HepG2 (cell line): ENCODE data around the gene ADAR.
A peak's percentile ranks its signal among the peaks of the same experiment; 100 is the strongest.

Experiments used
- CEBPZ ChIP-seq: IDR thresholded peaks from 2 replicates; pipeline ENCODE4 v1.6.1; 2012; ENCODE audit warnings: low read length, improper control_type of control experiment
- CTCF ChIP-seq: sonication (generic); formaldehyde crosslinking; IDR thresholded peaks from 2 replicates; pipeline ENCODE4 v1.5.0; 2020; ENCODE audit warnings: mild to moderate bottlenecking, missing genetic modification reagents, moderate library complexity
- HMG20A ChIP-seq: IDR thresholded peaks from 2 replicates; pipeline ENCODE4 v1.6.1; 2016; ENCODE audit warnings: borderline replicate concordance
- IKZF1 ChIP-seq: fragments of 450-650 bp; IDR thresholded peaks from 2 replicates; pipeline ENCODE4 v1.7.1; 2016
- PCBP1 ChIP-seq: fragments of 200-400 bp; formaldehyde crosslinking; IDR thresholded peaks from 2 replicates; pipeline ENCODE4 v1.6.1; 2017; ENCODE audit warnings: mild to moderate bottlenecking, low read depth, low read length, borderline replicate concordance
- SRSF9 ChIP-seq: fragments of 200-400 bp; formaldehyde crosslinking; IDR thresholded peaks from 2 replicates; pipeline ENCODE4 v1.6.1; 2018; ENCODE audit warnings: borderline replicate concordance, mild to moderate bottlenecking, low read depth, low read length; ENCODE audit not compliant: insufficient read depth, poor library complexity, severe bottlenecking

- no peak for TF ChIP-seq IKZF1
- 0 out of 2 replicates have a peak, but pooled peaks have one; percentile 19 for TF ChIP-seq HMG20A (CRISPR knock-in tag)
- no peak for TF ChIP-seq CEBPZ
- TF ChIP-seq CTCF (CRISPR knock-in tag) = 0 out of 2 replicates have a peak, but pooled peaks have one; percentile 19
- peak; percentile 60; the same call in 1 of the 2 replicates for TF ChIP-seq PCBP1
- no peak for TF ChIP-seq SRSF9
Observed at GRCh38 chr1:154558720-154559465, 49.1 kb downstream of the ADAR start.
